Measurements from ENCODE around the gene MARCKS.
"Not testable (repeated sequence)": the region's sequence is repeated elsewhere in the genome, so short reads cannot be mapped to it uniquely, and the experiment has no call there.

The MARCKS gene

GRCh38 chr6:113894712-113895674 is 37.8 kb downstream of the MARCKS start:
- DNase-seq (ENCODE audit: insufficient read length, low spot score) (no peak), FAIRE-seq (no peak)
- TF ChIP-seq CTCF (IDR thresholded peaks at IDR 0.05; ENCODE audit: insufficient read depth, missing control alignments): no peak

GRCh38 chr6:113901482-113901881 is 44.3 kb downstream of the MARCKS start:
- no peak for TF ChIP-seq CTCF (IDR thresholded peaks at IDR 0.05; ENCODE audit: insufficient read depth, missing control alignments)
- DNase-seq (ENCODE audit: insufficient read length, low spot score): no peak
- no peak for FAIRE-seq

GRCh38 chr6:113903666-113904330 is 46.7 kb downstream of the MARCKS start:
- DNase-seq (ENCODE audit: insufficient read length, low spot score) (no peak), FAIRE-seq (no peak)
- TF ChIP-seq CTCF (IDR thresholded peaks at IDR 0.05; ENCODE audit: insufficient read depth, missing control alignments): no peak

GRCh38 chr6:113907102-113907815 is 50.1 kb downstream of the MARCKS start:
- FAIRE-seq (no peak), DNase-seq (ENCODE audit: insufficient read length, low spot score) (no peak)
- TF ChIP-seq CTCF (IDR thresholded peaks at IDR 0.05; ENCODE audit: insufficient read depth, missing control alignments): no peak

GRCh38 chr6:113908801-113909200 is 51.7 kb downstream of the MARCKS start:
- no peak for TF ChIP-seq CTCF (IDR thresholded peaks at IDR 0.05; ENCODE audit: insufficient read depth, missing control alignments)
- no peak for FAIRE-seq
- DNase-seq (ENCODE audit: insufficient read length, low spot score): no peak

- peak; percentile 69 for TF ChIP-seq CTCF (IDR thresholded peaks at IDR 0.05; ENCODE audit: insufficient read depth, missing control alignments)
- DNase-seq (ENCODE audit: insufficient read length, low spot score) (peak; percentile 33), FAIRE-seq (no peak)
Measured at GRCh38 chr6:113909224-113909856, 52.2 kb downstream of the MARCKS start.

GRCh38 chr6:113910285-113910684 is 53.1 kb downstream of the MARCKS start:
- FAIRE-seq; DNase-seq (ENCODE audit: insufficient read length, low spot score): not testable (repeated sequence)

Data from D721Med (cell line).